GM21737 (cell line): ENCODE results near the gene MCM9.
"Not testable (repeated sequence)": the region's sequence is repeated elsewhere in the genome, so short reads cannot be mapped to it uniquely, and the experiment has no call there.

ENCODE experiments used
- ATAC-seq: cut with Tn5 transposase; IDR thresholded peaks from one replicate; pipeline ENCODE4 v1.9.1; 2021; ENCODE audit warnings: mild to moderate bottlenecking, moderate library complexity; ENCODE audit not compliant: unreplicated experiment

Gene MCM9

DNA sequence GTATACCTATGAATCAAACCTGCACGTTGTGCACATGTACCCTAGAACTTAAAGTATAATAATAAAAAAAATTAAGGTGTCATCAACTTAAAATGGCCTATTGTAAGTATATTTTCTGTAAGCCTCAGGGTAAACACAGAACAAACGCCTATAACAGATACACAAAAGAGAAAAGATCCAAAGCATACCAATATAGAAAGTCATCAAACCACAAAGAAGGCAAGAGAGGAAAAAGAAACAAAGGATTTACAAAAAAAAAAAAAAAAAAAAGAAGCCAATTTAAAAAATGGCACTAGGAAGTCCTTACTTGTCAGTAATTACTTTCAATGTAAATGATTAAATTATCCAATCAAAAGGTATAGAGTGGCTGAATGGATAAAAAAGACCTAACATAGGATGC lies 65.6 kb downstream of the MCM9 start:
- no peak for ATAC-seq

DNA sequence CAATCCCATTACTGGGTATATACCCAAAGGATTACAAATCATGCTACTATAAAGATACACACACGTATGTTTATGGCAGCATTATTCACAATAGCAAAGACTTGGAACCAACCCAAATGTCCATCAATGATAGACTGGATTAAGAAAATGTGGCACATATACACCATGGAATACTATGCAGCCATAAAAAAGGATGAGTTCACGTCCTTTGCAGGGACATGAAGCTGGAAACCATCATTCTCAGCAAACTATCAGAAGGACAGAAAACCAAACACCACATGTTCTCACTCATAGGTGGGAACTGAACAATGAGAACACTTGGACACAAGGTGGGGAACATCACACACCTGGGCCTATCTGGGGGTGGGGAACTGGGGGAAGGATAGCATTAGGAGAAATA lies 66.1 kb downstream of the MCM9 start:
- ATAC-seq, result not testable (repeated sequence)

DNA sequence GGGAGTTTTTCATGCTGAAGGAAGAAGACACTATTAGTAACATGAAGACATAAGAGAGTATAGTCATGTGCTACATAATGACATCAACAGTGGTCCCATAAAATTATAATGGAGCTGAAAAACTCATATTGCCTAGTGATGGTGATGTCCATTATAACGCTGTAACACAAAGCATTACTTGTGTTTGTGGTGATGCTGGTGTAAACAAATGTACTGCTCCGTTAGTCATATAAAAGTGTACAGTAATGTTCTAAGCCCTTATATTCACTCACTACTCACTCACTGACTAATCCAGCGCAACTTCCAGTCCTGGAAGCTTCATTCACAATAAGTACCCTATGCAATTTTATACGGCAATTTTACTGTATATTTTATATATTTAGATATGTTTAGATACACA lies 67.8 kb downstream of the MCM9 start:
- ATAC-seq, result no peak

DNA sequence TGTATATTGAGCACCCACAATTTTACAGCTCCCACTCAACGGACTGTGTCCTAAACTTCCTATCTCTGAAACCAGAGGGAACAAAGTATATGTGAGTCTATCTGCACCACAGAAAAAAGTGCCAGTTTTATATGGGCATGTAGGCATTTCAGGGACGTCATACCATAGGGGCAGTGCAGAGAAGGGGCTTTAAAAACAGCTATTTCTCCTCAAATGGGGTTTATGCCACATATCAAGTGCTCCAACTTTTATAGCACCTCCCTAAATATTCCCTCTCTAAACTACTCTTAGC lies 69.9 kb downstream of the MCM9 start:
- ATAC-seq, result no peak

DNA sequence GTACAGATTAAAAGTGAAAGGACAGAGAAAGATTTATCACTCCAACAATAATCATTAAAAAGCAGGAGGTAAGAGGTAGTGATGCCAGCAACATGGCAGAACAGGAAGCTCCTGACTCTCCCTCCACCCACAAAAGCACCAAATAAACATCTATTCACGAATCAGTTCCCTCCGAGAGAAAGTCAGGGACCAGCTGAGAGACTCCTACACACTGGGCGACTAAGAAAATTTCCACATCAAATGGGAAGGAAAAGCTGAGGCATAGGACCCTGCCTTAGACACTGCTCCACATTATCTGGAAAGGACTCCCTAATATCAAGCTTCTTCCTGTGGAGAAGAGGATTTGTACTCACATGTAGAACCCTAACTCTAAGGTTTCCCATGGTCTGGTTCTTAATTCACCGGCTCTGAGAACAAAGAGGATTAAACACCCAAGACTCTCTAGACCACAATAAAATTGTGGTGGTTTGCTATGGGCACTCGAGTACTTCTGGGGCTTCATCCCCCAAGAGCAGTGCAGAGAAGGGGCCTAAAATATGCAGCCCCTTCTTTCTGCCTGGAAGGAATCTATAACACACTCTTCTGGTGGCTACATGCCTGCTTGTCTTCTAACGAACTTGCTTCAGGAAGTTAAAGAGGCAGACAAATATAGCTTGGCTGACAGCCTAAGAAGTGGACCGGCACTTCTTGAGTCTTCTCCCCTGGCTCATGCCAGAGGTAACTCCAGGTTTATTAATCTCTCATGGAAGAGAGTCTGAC lies 70.4 kb downstream of the MCM9 start:
- peak; percentile 54 for ATAC-seq

DNA sequence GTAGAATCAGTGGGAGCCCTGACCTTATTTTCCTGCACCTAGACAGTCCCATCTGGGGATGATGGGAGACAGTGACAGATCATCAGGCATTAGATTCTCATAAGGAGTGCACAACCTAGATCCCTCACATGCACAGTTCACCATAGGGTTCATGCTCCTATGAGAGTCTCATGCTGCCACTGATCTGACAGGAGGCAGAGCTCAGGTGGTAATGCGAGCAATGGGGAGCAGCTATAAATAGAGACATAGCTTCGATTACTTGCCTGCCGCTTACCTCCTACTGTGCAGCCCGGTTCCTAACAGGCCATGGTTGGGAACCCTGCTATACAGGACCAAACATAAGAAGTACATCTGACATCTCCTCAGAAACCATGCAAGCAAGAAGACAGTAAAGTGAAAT lies 72.5 kb downstream of the MCM9 start:
- ATAC-seq, result no peak

DNA sequence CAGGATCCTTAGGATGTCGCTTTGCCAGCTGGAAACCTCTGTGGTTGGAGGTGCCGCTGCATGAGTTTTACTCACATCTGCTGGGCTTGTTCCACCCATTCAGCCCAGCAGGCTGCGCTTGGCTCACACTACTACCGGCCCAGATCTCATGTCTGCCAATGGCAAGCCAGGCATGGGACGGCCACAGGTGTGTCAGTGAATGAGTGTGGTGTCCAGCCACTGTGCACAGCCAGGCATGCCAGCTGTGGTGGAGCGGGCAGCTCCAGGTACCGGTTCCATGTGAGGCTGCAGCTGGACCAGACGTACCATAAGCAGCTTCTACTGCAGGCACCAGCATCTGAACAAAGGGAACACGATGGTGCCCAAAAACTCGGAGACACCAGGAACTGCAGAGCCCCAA lies 74.1 kb downstream of the MCM9 start:
- ATAC-seq, result no peak

DNA sequence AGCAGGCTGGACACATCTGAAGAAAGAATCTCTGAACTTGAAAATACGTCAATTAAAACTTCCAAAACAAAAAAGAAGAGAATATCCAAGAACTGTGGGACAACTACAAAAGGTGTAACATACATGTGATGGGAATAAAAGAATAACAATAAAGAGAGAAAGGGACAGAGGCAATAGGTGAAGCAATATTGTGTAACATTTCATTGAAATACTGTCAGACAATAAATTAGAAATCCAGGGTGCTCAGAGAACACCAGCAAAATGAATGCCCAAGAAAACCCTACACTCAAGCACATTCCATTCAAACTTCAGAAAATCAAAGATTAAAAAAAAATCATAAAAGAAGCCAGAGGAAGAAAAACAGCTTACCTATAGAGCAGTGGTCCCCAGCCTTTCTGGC lies 74.6 kb downstream of the MCM9 start:
- ATAC-seq, result no peak

DNA sequence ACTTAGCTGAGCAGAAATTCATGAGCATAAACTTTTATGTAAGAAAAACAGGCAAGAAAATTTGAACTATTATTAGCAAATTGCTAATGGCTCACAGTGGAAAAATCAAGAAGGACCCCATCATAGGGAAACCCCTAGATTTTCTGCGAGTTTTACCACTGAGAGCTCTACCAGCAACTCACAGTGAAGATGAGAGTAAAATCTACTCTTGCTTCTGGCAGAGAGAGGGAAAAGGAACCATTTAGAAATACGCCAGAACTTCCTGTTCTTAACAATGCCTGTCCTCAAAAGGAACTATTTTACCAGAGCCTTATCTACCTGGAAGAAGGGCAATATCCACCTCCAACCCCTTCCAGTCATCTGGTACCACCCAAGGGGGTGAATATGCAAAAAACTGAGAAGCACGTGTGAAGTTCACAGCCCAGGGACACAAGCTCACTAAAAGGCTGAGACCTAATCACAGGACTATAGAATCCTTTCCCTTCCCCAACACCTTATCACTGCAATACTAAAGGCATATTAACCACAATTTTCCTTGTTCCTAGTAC lies 75.4 kb downstream of the MCM9 start:
- ATAC-seq, result no peak

DNA sequence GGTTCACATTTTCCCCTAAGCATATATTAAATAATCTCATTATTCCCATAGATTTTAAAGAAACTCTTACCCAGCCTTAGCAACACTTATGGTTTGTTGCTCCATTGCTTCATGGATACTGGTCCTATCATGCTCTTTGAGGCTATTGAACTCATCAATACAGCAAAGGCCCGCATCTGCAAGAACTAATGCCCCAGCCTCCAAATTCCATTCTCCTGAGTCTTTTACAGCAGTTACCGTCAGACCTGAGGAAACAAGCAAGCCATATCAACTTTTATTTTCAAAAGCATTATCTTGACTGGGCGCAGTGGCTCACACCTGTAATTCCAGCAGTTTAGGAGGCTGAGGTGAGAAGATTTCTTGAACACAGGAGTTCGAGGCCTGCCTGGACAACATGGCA lies 78.7 kb downstream of the MCM9 start:
- ATAC-seq, result no peak

DNA sequence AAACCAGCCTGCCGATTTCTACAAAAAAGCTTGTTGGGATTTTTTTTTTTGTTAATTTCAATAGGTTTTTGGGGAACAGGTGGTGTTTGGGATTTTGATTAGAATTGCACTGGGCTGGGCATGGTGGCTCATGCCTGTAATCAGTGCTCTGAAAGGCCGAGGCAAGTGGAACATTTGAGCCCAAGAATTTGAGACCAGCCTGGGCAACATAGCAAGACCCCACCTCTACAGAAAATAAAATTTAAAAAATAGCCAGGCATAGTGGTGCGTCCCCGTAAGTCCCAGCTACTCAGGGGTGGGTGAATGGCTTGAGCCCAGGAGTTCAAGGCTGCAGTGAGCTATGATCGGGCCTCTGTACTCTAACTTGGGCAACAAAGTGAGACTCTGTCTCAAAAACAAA lies 81.6 kb downstream of the MCM9 start:
- ATAC-seq, result no peak

DNA sequence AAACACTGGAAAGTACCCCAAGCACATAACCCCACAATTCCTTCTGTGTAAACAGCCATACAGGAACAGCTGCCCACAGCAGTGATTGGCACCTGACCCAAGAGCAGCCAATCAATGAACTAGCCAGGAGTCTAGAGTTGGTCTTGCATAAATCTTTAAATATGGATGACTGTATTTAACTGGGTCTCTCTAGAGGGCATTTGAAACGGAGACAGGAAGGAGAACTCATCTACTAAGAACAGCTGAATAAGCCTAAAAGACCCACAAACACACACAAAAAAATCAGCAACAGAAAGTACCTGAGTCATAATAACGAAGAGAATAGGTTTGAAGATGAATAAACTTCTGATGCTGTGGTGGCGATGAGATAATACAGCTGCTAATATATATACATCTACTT lies 90.0 kb downstream of the MCM9 start:
- peak; percentile 43 for ATAC-seq

DNA sequence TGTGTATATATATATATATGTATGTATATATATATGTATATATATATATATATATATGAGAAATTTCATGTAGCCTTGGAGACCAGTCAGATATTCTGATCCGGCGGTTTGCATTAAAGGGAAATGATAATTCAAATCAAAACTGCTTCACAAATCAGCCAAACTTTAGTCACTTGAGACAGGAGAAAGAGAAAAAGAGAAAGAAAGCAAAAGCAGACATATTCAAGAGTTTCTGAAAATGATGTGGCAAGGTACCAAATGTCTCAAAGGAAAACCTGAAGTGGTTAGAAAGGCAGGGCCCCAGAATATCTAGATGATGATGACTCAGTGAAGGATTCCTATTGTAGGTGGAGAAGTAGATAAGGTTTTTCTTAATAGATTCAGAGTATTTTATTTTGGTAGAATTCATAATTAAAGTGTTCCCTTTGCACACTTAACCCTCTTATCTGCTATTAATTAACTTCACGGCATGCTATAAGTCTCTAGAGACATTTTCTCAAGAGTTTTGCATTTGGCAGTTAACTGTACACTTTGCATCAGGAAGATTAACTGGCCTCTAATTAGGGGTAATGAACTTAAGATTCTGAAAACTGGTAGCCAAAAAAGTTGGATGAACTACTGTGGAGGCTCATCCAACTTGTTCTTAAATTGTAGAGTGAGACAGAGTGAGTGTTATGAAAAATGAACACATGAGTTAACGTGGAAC lies 91.1 kb downstream of the MCM9 start:
- ATAC-seq, result peak; percentile 88

DNA sequence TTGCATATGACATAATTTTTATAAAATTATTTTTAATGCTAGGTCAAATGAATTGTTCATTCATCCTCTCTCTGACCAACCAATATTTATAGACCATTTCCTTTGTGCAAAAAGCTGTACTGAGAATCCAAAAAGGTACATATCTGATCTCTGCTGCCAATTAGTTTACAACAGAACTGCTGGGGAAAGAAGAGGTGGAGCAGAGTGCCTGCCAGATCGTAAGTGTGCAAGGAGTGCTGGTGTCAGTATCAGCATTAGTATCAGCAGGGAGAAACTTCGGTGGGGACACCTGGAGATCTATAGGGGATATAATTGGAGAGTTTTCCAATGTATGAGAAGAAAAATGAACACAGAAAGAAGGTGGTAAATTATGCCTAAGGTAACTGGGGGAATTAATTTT lies 104.3 kb downstream of the MCM9 start:
- ATAC-seq, result no peak

DNA sequence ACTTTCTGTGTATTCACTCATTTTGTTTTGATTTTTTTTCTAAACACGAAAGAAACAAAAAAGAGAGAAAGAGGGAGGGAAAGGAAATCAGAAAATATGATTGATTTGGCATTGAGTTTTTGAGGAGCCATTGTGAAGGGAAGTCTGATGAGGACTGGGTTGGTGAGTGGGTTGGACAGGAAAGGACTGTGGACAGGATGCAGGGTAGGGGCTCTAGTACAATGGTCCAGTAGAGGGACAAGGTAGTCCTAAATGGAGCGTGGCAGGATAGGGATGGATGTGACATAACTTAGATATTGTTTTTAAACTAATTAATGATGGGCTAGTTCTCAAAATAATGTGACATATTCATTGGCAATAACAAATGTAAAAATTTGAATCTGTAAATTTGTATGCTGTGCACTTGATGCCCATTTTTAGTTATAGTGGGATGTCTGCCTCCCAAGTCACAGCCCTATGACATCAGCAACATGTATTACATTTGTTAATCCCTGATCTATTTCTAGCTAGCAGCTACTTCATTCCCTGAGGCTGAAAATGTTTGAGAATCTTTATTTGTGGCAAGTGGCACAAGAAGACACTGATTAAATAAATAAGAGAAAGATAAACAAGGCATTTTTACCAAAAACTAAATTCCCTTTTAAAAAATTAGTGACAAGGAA lies 105.0 kb downstream of the MCM9 start:
- ATAC-seq, result no peak

DNA sequence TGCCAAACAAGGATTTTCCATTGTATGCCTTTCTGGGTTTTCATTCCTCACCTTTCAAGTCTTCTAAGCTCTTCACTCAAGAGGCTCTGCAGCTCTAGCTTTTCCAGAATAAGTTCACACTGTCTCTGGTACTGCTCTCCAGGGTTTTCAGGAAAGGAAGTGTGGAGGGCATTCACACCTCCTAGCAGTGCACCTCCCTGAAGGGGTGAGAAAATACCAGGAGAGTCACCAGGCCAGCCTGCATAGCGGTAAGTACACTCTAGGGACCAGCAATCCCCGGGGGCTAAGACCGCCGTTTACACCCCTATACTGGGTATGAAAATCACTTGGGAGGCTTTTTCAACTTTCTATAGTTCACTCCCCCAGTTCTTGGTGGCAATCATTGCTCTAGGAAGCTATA lies 108.9 kb downstream of the MCM9 start:
- no peak for ATAC-seq

DNA sequence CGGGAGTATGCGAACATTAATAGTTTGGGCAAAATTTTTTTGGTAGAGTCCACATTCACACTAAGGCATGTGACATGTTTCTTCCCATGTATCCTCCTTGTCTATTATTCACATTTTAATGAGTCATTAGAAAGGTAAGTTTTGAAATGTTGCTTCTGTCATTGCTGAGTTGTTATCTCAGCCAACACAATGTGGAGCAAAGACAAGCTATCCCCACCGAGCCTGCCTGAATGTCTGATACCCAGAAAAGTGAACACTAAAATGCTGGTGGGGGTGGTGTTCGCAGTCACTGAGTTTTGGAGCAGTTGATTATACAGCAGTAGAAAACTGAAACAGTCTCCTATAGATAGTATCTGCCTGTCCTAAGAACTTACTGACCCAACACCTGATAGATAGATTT lies 109.3 kb downstream of the MCM9 start:
- no peak for ATAC-seq

DNA sequence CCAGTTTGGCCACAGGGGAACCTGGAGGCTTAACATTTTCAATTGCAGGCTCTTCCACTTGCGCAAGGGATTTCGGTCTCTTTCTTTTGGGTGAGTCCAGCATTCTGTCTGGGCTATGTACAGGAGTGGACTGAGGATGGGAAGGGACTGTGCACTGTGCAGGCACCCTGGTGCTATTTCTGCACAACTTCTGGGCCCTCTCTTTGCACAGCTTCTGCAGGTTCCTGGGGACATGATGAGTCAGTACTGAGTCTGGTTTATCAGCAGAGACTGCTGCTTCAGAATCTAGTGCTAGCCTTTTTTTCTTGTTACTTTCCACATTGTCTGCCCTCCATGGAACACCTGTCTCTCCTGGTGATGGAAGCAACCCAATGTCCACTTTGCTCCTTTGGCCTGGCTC lies 119.5 kb downstream of the MCM9 start:
- ATAC-seq, result no peak

DNA sequence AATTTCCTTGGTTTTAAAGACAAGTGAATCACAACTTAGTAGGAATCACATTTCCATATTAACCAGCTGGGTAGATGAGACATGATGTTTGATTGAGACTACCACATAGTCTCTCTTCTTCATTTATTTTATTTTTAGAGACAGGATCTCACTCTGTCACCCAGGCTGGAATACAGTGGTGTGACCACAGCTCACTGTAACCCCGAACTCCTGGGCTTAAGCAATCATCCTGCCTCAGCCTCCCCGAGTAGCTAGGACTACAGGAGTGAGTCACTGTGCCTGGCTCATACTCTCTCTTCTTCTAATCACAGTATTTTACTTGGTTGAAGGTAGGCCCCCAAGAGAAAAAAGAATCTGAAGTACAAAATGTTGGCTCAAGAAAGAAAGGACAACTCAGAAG lies 121.2 kb downstream of the MCM9 start:
- ATAC-seq, result no peak

DNA sequence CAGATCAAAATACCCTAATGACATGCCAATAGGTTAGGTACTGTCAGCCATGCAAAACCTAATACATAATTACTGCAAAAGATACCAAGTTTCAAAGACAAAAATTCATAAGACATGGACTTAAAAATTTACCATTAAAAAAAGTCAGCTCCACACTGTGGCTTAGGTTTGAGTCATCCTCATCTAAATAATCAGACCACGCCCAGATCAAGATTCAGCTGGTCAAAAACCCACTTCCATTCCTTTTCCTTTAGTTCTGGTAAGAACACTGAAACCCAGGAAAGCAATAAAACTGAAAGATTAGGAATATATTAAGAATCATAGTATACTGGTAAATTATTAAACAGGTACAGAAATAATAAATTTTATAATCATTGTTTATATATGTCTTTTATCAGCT lies 122.0 kb downstream of the MCM9 start:
- no peak for ATAC-seq

DNA sequence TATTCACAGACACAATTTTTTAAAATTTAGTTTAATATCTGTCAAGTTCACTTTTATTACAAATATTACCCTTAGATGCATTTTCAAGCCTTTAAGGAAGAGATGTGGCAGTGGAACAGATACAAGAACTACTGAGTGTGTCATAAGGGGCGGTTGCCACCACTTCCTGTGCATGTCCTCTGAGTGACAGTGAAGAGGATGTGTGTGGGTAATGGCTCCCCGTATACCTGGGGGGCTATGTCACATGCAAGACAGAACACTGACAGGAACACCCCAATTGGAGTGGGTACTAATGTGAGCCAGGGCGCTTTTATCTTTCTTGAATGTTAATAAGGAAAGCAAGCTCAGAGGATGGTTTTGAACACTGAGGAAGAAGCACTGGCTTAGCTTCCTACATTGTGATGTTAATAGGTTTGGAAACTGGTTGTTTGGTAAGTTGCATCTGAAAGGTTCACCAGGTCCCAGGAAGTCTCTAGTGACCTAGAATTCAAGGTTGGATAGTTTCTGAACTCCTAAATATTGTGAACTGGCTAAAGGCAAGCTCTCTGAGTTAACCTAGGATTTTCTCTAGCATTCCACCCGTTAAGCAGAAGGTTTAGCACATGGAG lies 124.4 kb downstream of the MCM9 start:
- ATAC-seq, result peak; percentile 86
